ENCODE measurements around the gene SLC8A3.

The SLC8A3 gene

GRCh38 chr14:70181276-70181675 lies 7.5 kb downstream of the SLC8A3 start:
- H3K4me3 ChIP-seq = no peak overlapping the region
- no peak overlapping the region for H3K27ac ChIP-seq

- no peak overlapping the region for H3K27ac ChIP-seq
- H3K4me3 ChIP-seq = no peak overlapping the region
Measured at GRCh38 chr14:70180718-70181117, 8.0 kb downstream of the SLC8A3 start.

- Histone ChIP-seq H3K27ac (no peak overlapping the region), H3K4me3 (no peak overlapping the region)
Measured at GRCh38 chr14:70177081-70177800, 11.5 kb downstream of the SLC8A3 start.

GRCh38 chr14:70173569-70173968 lies 15.2 kb downstream of the SLC8A3 start:
- H3K27ac ChIP-seq = no peak overlapping the region

GRCh38 chr14:70171726-70172125 lies 17.0 kb downstream of the SLC8A3 start:
- Histone ChIP-seq H3K27ac (no peak overlapping the region), H3K4me3 (no peak overlapping the region)

More at GRCh38 chr14:70173569-70173968, 15.2 kb downstream of the SLC8A3 start:
- no peak overlapping the region for H3K4me3 ChIP-seq

GRCh38 chr14:70170976-70171375 lies 17.8 kb downstream of the SLC8A3 start:
- Histone ChIP-seq H3K27ac (no peak overlapping the region), H3K4me3 (no peak overlapping the region)

GRCh38 chr14:70168406-70168805 lies 20.3 kb downstream of the SLC8A3 start:
- no peak overlapping the region for H3K27ac ChIP-seq
- no peak overlapping the region for H3K4me3 ChIP-seq

- Histone ChIP-seq H3K4me3 (no peak overlapping the region), H3K27ac (no peak overlapping the region)
Measured at GRCh38 chr14:70166530-70167203, 22.1 kb downstream of the SLC8A3 start.

- Histone ChIP-seq H3K4me3 (no peak overlapping the region), H3K27ac (no peak overlapping the region)
Measured at GRCh38 chr14:70162358-70162757, 26.4 kb downstream of the SLC8A3 start.

- H3K27ac ChIP-seq = no peak overlapping the region
- no peak overlapping the region for H3K4me3 ChIP-seq
Measured at GRCh38 chr14:70156592-70156991, 32.2 kb downstream of the SLC8A3 start.

GRCh38 chr14:70152704-70153103 lies 36.0 kb downstream of the SLC8A3 start:
- no peak overlapping the region for H3K27ac ChIP-seq
- no peak overlapping the region for H3K4me3 ChIP-seq

GRCh38 chr14:70152081-70152480 lies 36.7 kb downstream of the SLC8A3 start:
- Histone ChIP-seq H3K27ac (no peak overlapping the region), H3K4me3 (no peak overlapping the region)

- H3K27ac ChIP-seq = no peak overlapping the region
- no peak overlapping the region for H3K4me3 ChIP-seq
Measured at GRCh38 chr14:70149596-70150165, 39.1 kb downstream of the SLC8A3 start.

- Histone ChIP-seq H3K4me3 (no peak overlapping the region), H3K27ac (no peak overlapping the region)
Measured at GRCh38 chr14:70148911-70149595, 39.7 kb downstream of the SLC8A3 start.

- no peak overlapping the region for H3K27ac ChIP-seq
Measured at GRCh38 chr14:70148351-70148750, 40.4 kb downstream of the SLC8A3 start.

GRCh38 chr14:70144046-70144445 lies 44.7 kb downstream of the SLC8A3 start:
- no peak overlapping the region for H3K27ac ChIP-seq
- H3K4me3 ChIP-seq = no peak overlapping the region

More at GRCh38 chr14:70148351-70148750, 40.4 kb downstream of the SLC8A3 start:
- H3K4me3 ChIP-seq = no peak overlapping the region

- H3K27ac ChIP-seq = no peak overlapping the region
- no peak overlapping the region for H3K4me3 ChIP-seq
Measured at GRCh38 chr14:70143306-70143705, 45.4 kb downstream of the SLC8A3 start.

GRCh38 chr14:70140614-70141013 lies 48.1 kb downstream of the SLC8A3 start:
- no peak overlapping the region for H3K27ac ChIP-seq
- no peak overlapping the region for H3K4me3 ChIP-seq

GRCh38 chr14:70139384-70139783 lies 49.4 kb downstream of the SLC8A3 start:
- Histone ChIP-seq H3K27ac (no peak overlapping the region), H3K4me3 (no peak overlapping the region)

GRCh38 chr14:70137788-70138187 lies 51.0 kb downstream of the SLC8A3 start:
- no peak overlapping the region for H3K27ac ChIP-seq
- no peak overlapping the region for H3K4me3 ChIP-seq

- Histone ChIP-seq H3K4me3 (no peak overlapping the region), H3K27ac (no peak overlapping the region)
Measured at GRCh38 chr14:70133461-70133860, 55.3 kb downstream of the SLC8A3 start.

Measured in skin epidermis (tissue), 12 donors.